ENCODE measurements around the gene OR8J3.

DNA sequence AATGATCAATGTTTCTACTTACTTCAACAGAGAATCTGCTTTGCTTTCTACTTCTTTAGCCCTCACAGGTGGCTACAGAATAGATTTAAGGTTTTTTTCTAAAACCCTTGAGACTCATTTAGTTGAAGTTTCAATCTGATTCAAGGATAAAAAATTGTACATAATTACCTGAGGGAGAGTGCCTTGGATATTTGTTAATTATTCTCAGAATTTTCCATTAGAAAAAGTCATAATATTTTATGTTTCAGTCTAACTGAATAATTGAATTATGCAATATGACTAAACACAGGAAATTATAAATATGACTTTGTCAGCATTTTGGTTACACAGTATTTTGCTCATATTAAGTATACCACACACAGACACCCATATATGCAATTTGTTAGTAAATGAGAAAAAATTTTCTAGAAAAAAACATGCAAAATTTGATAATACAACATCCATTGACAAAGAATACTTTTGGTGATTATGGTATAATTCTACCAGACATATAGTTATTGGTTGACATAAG, at the start of gene OR8J3:
- TF ChIP-seq RFX5 (IDR thresholded peaks at IDR 0.05; ENCODE audit: low read length) (no peak), SIN3A (IDR thresholded peaks at IDR 0.05; ENCODE audit: borderline replicate concordance, low read depth, low read length) (no peak), POLR2AphosphoS5 (IDR thresholded peaks at IDR 0.05; ENCODE audit: low read depth, low read length) (no peak), RCOR1 (IDR thresholded peaks at IDR 0.05; ENCODE audit: low read length) (no peak), MXI1 (IDR thresholded peaks at IDR 0.05; ENCODE audit: low read depth, low read length) (no peak), TAF1 (IDR thresholded peaks at IDR 0.05; ENCODE audit: borderline replicate concordance, low read depth, low read length) (no peak), MEF2A (IDR thresholded peaks at IDR 0.05; ENCODE audit: borderline replicate concordance, low read depth) (no peak), JUND (IDR thresholded peaks at IDR 0.05) (no peak), EZH2phosphoT487 (IDR thresholded peaks at IDR 0.05; ENCODE audit: borderline replicate concordance, low read depth) (no peak), RAD21 (IDR thresholded peaks at IDR 0.05; ENCODE audit: low read length) (no peak)
- TF ChIP-seq, protein P1, sequence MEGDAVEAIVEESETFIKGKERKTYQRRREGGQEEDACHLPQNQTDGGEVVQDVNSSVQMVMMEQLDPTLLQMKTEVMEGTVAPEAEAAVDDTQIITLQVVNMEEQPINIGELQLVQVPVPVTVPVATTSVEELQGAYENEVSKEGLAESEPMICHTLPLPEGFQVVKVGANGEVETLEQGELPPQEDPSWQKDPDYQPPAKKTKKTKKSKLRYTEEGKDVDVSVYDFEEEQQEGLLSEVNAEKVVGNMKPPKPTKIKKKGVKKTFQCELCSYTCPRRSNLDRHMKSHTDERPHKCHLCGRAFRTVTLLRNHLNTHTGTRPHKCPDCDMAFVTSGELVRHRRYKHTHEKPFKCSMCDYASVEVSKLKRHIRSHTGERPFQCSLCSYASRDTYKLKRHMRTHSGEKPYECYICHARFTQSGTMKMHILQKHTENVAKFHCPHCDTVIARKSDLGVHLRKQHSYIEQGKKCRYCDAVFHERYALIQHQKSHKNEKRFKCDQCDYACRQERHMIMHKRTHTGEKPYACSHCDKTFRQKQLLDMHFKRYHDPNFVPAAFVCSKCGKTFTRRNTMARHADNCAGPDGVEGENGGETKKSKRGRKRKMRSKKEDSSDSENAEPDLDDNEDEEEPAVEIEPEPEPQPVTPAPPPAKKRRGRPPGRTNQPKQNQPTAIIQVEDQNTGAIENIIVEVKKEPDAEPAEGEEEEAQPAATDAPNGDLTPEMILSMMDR (IDR thresholded peaks at IDR 0.05) = no peak
- TF ChIP-seq, protein P2, sequence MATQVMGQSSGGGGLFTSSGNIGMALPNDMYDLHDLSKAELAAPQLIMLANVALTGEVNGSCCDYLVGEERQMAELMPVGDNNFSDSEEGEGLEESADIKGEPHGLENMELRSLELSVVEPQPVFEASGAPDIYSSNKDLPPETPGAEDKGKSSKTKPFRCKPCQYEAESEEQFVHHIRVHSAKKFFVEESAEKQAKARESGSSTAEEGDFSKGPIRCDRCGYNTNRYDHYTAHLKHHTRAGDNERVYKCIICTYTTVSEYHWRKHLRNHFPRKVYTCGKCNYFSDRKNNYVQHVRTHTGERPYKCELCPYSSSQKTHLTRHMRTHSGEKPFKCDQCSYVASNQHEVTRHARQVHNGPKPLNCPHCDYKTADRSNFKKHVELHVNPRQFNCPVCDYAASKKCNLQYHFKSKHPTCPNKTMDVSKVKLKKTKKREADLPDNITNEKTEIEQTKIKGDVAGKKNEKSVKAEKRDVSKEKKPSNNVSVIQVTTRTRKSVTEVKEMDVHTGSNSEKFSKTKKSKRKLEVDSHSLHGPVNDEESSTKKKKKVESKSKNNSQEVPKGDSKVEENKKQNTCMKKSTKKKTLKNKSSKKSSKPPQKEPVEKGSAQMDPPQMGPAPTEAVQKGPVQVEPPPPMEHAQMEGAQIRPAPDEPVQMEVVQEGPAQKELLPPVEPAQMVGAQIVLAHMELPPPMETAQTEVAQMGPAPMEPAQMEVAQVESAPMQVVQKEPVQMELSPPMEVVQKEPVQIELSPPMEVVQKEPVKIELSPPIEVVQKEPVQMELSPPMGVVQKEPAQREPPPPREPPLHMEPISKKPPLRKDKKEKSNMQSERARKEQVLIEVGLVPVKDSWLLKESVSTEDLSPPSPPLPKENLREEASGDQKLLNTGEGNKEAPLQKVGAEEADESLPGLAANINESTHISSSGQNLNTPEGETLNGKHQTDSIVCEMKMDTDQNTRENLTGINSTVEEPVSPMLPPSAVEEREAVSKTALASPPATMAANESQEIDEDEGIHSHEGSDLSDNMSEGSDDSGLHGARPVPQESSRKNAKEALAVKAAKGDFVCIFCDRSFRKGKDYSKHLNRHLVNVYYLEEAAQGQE (IDR thresholded peaks at IDR 0.05; ENCODE audit: low read depth, low read length) = no peak
- TF ChIP-seq, protein P3, sequence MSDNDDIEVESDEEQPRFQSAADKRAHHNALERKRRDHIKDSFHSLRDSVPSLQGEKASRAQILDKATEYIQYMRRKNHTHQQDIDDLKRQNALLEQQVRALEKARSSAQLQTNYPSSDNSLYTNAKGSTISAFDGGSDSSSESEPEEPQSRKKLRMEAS (IDR thresholded peaks at IDR 0.05; ENCODE audit: low read depth) = no peak

Measured in SK-N-SH (cell line).